ENCODE data around the gene PDZD8.
"Not testable (repeated sequence)": the region's sequence is repeated elsewhere in the genome, so short reads cannot be mapped to it uniquely, and the experiment has no call there.

PDZD8 gene

DNA sequence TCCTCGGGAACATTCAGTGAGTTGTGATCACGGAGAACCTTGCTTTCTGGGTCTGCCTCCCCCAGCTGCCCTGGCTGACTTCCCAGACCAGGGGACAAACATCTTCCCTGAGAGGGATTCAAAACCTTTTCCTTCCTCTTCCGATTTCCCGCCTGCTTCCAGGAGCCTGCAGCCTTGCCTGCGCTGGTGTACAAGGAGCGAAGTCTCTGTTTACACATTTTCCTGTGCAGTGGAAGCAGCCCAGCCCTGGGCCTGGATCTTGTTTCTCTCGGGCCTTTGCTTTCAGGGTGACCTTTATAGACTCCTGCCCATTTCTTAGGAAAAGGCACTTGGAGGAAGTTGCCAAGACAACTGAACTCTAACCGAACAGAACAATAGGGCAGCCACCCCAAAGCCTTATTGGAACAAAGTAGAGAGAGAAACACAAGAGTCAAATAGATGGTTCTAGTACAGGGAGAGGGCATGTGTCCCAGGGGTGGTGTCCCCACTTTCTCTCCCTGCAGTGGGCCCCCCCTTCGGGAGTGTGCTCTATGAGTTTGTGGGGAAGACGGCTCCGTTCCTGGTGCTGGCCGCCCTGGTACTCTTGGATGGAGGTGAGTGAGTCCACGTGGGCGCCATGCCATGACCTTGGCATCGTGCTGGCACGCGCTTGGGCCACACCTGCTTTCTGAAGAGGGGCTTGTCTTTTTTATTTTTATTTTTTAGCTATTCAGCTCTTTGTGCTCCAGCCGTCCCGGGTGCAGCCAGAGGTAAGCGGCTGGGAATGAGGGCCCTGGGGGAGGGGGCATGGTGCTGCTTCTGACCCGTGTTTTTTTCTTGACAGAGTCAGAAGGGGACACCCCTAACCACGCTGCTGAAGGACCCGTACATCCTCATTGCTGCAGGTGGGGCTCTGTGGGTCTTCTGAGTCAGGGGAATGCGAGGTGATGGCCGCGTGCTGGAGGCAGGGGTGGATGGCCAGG, 120.2 kb downstream of the PDZD8 start:
- DNase-seq (ENCODE audit: low read depth in 2 of 2), result no peak

DNA sequence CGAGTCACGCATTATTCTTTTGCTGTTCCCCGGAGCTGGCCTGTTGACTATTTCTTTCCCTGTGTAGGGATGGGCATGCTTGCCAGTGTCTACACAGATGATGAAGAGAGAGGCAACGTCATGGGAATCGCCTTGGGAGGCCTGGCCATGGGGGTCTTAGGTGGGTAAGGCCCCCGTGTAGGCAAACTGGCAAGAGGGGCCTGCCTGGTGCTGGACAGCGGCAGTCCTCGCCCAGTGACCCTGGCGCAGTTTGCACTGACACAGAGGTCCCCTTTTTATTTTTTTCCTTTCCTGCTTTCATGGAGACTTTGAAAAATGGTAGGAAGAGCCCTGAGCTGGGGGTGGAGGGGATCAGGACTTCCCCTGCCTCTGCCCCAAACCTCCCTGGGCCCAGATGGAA, 120.9 kb downstream of the PDZD8 start:
- DNase-seq (ENCODE audit: low read depth in 2 of 2), result no peak

DNA sequence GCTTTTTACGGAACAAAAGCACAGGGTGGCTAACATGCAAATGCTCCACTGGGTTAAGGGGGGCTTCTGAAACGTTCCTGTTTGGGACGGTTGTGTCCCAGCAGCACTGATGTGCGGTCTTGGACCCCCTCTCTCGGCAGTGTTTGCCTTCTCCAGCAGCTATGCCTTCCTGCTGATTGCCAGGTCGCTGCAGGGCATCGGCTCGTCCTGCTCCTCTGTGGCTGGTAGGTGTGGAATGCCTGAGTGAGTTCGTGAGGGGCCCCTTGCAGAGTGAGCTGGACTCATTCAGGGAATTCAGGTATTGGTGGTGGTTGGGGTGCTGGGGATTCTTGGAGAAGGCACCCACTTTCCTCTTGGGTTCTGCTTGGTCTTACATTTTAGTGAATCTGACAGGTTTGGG, 121.3 kb downstream of the PDZD8 start:
- no peak for DNase-seq (ENCODE audit: low read depth in 2 of 2)

DNA sequence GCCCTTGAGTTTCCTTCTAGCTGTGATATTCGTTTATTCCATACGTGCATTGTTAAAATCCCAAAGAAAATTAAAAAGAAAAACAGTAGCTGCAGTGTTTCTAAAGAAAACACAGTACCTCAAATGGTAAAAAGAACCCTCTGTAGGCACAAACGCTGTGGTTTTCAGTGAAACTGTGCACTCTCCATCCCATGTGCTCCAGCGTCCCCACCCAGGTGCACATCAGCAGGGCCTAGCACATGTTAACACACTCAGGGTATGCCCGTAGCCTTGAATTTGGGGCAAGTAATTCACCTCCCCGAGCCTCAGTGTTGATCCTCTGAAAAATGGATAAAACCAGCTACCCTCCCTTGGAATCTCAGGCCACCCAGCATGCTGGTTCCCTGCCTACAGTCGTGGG, 124.8 kb downstream of the PDZD8 start:
- DNase-seq (ENCODE audit: low read depth in 2 of 2), result no peak

DNA sequence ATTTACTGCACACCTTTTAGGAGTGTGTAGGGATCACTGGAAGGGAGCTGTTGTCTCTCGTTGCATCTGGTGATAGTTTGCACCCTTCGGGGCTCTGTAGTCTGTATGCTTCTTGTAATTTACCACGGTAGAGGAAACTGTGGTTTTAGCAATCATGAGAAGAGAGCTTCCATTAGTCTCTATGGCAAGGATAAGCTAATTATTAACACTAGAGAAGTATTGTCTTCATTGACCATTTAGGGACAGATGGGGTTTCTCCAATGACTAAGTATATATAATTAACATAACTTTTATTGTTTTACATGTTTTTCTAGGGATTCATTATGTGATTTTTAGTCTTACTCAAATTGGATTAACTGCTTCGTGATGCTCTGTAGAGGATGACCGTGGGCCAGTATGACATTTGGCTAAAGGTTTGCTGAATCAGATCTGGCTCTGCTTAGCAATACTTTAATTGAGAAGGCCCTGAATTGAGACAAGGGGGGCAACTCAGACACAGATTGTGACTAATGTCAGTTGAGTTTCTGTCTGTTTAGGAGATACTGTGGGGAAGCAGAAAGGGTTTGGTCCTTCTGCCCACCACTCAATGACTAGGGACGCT, 125.6 kb downstream of the PDZD8 start:
- DNase-seq (ENCODE audit: low read depth in 2 of 2), result no peak

DNA sequence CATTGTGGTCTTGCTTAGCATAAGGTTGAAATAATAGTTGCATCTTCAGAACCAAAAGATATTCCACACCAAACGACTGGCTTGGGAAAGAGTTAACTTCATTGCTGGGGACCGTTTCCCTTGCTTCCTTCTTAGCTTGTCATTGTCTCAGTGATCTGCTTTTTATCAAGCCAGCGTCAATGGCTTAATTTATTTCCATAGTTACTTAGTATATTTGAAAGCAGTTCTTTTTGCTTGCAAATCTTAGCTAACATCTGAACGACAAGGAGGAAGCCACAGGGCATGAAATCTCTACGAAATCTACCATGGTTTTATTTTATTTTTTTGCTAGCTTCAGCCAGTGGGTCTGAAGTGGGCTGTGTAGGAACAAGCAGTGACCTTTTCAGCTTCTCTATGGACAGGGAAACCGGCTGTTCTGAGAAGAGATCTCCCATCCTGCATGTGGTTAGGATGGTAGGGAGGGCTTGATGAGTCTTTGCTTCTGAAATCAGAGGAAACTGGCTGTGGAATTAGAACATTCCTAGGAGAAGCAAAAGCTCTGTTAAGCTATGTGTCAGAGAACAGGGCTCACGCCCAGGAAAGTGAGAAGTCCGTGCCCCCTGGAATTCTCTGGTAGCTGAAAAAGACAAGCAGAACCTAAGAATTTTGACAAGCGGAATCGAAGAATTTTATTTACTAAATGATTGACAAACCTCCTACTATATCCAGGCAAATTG, 126.3 kb downstream of the PDZD8 start:
- DNase-seq (ENCODE audit: low read depth in 2 of 2), result no peak

DNA sequence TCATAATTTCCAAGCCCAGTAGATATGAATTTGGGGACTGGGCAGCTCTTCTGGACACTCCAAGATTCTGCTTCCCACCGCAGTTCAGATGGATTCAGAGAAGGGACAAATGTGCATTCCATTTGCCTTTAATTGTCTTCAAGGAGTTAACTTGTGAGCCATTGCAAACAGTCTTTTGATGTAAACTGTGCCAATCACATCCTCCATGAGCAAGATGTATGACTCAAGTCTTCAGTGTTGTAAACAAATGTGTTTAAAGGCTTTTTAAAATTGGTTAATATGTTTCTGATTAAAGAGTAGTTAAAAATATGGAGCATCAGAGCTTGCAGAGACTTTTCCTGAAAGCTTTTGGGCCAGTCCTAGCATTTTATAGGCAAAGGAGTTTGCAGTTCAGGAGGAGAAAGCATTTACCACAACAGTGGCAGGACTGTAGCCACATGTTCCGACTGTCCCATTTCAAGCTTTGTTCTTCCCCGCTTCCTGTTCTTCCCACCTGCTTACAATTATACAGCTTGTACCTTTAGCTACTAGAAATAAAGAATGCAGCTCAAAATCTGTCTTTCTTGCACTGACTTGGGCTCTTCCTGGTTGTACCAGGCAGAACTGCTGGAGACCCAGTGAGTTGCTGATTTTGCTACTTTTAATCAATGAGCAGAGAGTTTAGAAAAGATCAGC, 128.1 kb downstream of the PDZD8 start:
- no peak for DNase-seq (ENCODE audit: low read depth in 2 of 2)

GRCh38 chr10:117242463-117242832, 132.8 kb downstream of the PDZD8 start:
- no peak for DNase-seq (ENCODE audit: low read depth in 2 of 2)

DNA sequence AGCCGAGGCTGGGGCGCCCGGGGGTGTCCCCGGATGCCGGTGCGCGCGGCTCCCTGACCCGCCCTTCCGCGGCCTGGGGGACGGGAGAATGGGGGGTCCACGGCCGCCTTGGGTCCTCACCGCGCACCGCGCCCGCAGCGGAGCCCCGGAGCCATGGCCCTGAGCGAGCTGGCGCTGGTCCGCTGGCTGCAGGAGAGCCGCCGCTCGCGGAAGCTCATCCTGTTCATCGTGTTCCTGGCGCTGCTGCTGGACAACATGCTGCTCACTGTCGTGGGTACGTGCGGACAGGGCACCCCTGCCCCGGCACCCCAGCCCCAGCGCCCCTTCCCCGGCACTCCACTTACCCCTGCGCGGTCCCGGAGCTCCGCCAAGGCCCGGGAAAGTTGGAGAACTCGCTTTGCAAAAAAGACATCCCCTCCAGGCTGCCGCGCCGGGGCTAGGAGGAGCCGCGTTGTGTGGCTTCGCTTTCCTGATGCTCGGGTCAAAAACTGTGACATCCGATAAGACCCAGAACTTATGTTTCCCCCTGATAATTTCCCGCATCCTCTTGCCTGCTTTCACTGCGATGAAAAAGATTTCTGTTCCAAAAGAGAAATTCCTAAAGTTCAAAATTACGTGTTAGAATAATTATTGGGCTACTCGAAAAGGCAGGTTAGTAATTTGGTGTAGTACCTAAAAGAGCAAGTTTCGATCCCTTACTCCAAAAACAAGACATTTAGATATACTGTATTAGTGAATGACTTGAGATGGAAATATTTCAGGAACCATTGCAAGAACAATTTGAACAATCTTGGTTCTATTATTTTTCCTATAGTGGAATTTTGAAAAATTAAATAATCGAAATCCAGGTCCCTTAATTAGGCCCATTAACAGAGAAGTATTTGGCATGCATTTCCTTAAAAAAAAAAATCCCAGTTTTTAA, 133.4 kb downstream of the PDZD8 start:
- no peak for DNase-seq (ENCODE audit: low read depth in 2 of 2)

- DNase-seq (ENCODE audit: low read depth in 2 of 2), result no peak
Measured at GRCh38 chr10:117240621-117241529, 134.4 kb downstream of the PDZD8 start, which contains the start of gene SLC18A2. Gene SLC18A2, plus strand, starts transcription at chr10:117241114. Its CDS starts 580 bp downstream, at chr10:117241694.

- no peak for DNase-seq (ENCODE audit: low read depth in 2 of 2)
Measured at GRCh38 chr10:117239721-117240620, 135.3 kb downstream of the PDZD8 start.

DNA sequence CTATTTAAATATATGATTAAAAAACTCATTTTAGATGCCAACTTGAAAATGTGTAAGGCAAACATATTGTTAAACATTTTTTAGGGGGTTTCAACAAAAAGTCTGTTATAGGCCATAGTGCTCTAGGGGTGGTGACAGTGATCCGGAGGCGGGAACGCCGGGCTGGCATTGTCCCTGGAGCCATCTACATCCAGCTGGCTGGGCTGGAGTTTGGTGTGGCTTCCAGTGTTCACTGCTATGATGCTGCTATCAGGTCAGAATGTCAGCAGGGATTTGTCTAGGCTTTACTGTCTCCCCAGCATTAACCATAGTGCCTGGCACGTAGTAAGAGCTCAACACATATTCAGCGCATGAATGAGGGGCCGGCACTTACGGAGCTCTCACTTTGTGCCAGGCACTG, 136.2 kb downstream of the PDZD8 start:
- no peak for DNase-seq (ENCODE audit: low read depth in 2 of 2)

- DNase-seq (ENCODE audit: low read depth in 2 of 2), result no peak
Measured at GRCh38 chr10:117237401-117237991, 137.7 kb downstream of the PDZD8 start.

GRCh38 chr10:117230107-117230506, 145.1 kb downstream of the PDZD8 start:
- not testable (repeated sequence) for DNase-seq (ENCODE audit: low read depth in 2 of 2)

DNA sequence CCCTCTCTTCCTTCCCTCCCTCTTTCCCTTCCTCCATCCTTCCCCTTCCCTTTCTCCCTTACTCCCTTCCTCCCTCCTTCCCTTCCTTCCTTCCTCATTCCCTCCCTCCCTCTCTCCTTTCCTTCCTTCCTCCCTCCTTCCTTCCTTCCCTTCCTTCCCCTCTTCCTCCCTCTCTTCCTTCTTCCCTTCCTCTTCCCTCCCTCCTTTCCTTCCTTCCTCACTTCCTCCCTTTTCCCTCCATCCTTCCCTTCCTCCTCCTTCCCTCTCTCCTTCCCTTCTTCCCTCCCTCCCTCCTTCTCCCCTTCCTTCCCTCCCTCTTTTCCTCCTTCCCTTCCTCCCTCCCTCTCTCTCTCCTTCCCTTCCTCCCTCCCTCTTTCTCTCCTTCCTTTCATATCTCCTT, 147.0 kb downstream of the PDZD8 start:
- no peak for DNase-seq (ENCODE audit: low read depth in 2 of 2)
